Tibial nerve (tissue), 4 donors: ENCODE data around the gene TJP1. TPM values are rescaled to one million over a fixed set of nuclear protein-coding genes. Genes with fewer than 3 reads are reported as not detected.

Experiments
- DNase-seq, 2 donors: peaks; one replicate each; pipeline ENCODE4 v3.0.0-alpha.2; 2019; ENCODE audit warnings: low spot score in 2 of 2
- H3K27ac ChIP-seq, 4 donors: fragments of 200-600 bp; sonication (generic) in 3 of 4; one replicate each; pipeline ENCODE4 v1.5.1; 2017 to 2019; ENCODE audit warnings: mild to moderate bottlenecking in 1 of 4
- H3K27me3 ChIP-seq, 2 donors: fragments of 200-600 bp; sonication (generic) in 1 of 2; one replicate each; pipeline versions ENCODE4 v1.5.1 to v1.6.0; 2017 to 2019
- H3K36me3 ChIP-seq, 3 donors: fragments of 200-600 bp; sonication (generic); one replicate each; pipeline ENCODE4 v1.5.1; 2018 to 2019
- H3K4me1 ChIP-seq, 4 donors: fragments of 200-600 bp; sonication (generic) in 3 of 4; one replicate each; pipeline ENCODE4 v1.5.1; 2017 to 2019
- H3K4me3 ChIP-seq, 4 donors: fragments of 200-600 bp; sonication (generic) in 3 of 4; one replicate each; pipeline ENCODE4 v1.5.1; 2017 to 2019; ENCODE audit warnings: mild to moderate bottlenecking in 1 of 4, moderate library complexity in 1 of 4
- H3K9me3 ChIP-seq, 4 donors: fragments of 200-600 bp; sonication (generic) in 3 of 4; one replicate each; pipeline ENCODE4 v1.5.1; 2017 to 2019
- CTCF ChIP-seq, 5 experiments: fragments of 200-600 bp in 3 of 5; fragments of 450-650 bp in 2 of 5; sonication (generic) in 3 of 5; IDR thresholded peaks; one replicate each; pipeline ENCODE4 v1.5.1; 2016 to 2019; ENCODE audit warnings: antibody characterized with exemption in 5 of 5, mild to moderate bottlenecking in 3 of 5, moderate library complexity in 2 of 5
- EP300 ChIP-seq, 2 donors: sonication (generic); formaldehyde crosslinking; IDR thresholded peaks; one replicate each; pipeline ENCODE4 v1.6.1; 2017; ENCODE audit warnings: antibody characterized with exemption in 2 of 2, mild to moderate bottlenecking in 1 of 2
- POLR2A ChIP-seq, 2 donors: fragments of 450-650 bp; IDR thresholded peaks; one replicate each; pipeline ENCODE4 v1.6.1; 2017; ENCODE audit warnings: antibody characterized with exemption in 2 of 2, mild to moderate bottlenecking in 2 of 2, moderate library complexity in 2 of 2
- WGBS, 2 donors: methylation state at CpG; one replicate each; pipeline ENCODE4 v1.1.5; 2018; 5-methylcytosine and 5-hydroxymethylcytosine counted together
- total RNA-seq, 4 donors: library from RNA; depleted of rRNA; stranded (reverse); fragments of >200 nt; gene quantifications; one replicate each; pipeline ENCODE4 v1.1.0, GENCODE V29; 2016

TJP1 gene
- total RNA-seq, 4 donors from 2014 or later, result 163 to 416 (median 403) TPM

- TF ChIP-seq POLR2A (IDR thresholded peaks at IDR 0.05) (no peak), CTCF (IDR thresholded peaks at IDR 0.05) (no peak), EP300 (IDR thresholded peaks at IDR 0.05) (no peak)
- H3K4me3 ChIP-seq, result no peak overlapping the region
- no peak for DNase-seq
- H3K27ac ChIP-seq, result no peak overlapping the region
- peaks cover 0 to 21% (median 0%) of the 10 kb centered on the region in 3 donors for H3K36me3 ChIP-seq
- 96 to 98% methylated on average over 7 of the region's 7 CpGs for WGBS, 2 donors
- H3K9me3 ChIP-seq, result peaks cover 0 to 13% (median 0%) of the 10 kb centered on the region in 4 donors
- no peaks in the 10 kb centered on the region for H3K27me3 ChIP-seq
- no peaks in the 10 kb centered on the region for H3K4me1 ChIP-seq
Observed at GRCh38 chr15:29693225-29693624, 129.0 kb downstream of the TJP1 start.

GRCh38 chr15:29692527-29692926, 129.7 kb downstream of the TJP1 start:
- TF ChIP-seq EP300 (IDR thresholded peaks at IDR 0.05) (no peak), CTCF (IDR thresholded peaks at IDR 0.05) (peak in 1 of 5 experiments; percentile 15), POLR2A (IDR thresholded peaks at IDR 0.05) (no peak)
- Histone ChIP-seq H3K4me1 (no peaks in the 10 kb centered on the region), H3K4me3 (no peak overlapping the region), H3K27me3 (no peaks in the 10 kb centered on the region), H3K9me3 (peaks cover 0 to 13% (median 0%) of the 10 kb centered on the region in 4 donors), H3K36me3 (peaks cover 0 to 15% (median 0%) of the 10 kb centered on the region in 3 donors), H3K27ac (no peak overlapping the region)
- WGBS, 2 donors, result 43 to 50% methylated on average over 2 of the region's 2 CpGs
- no peak for DNase-seq

GRCh38 chr15:29690765-29691475, 131.3 kb downstream of the TJP1 start:
- Histone ChIP-seq H3K27ac (no peak overlapping the region), H3K4me3 (no peak overlapping the region), H3K27me3 (no peaks in the 10 kb centered on the region), H3K36me3 (no peaks in the 10 kb centered on the region), H3K4me1 (no peaks in the 10 kb centered on the region), H3K9me3 (peaks cover 0 to 13% (median 0%) of the 10 kb centered on the region in 4 donors)
- 69 to 74% methylated on average over 7 of the region's 7 CpGs for WGBS, 2 donors
- TF ChIP-seq EP300 (IDR thresholded peaks at IDR 0.05), result no peak
- TF ChIP-seq POLR2A (IDR thresholded peaks at IDR 0.05), result no peak
- no peak for TF ChIP-seq CTCF (IDR thresholded peaks at IDR 0.05)
- DNase-seq, result no peak

DNA sequence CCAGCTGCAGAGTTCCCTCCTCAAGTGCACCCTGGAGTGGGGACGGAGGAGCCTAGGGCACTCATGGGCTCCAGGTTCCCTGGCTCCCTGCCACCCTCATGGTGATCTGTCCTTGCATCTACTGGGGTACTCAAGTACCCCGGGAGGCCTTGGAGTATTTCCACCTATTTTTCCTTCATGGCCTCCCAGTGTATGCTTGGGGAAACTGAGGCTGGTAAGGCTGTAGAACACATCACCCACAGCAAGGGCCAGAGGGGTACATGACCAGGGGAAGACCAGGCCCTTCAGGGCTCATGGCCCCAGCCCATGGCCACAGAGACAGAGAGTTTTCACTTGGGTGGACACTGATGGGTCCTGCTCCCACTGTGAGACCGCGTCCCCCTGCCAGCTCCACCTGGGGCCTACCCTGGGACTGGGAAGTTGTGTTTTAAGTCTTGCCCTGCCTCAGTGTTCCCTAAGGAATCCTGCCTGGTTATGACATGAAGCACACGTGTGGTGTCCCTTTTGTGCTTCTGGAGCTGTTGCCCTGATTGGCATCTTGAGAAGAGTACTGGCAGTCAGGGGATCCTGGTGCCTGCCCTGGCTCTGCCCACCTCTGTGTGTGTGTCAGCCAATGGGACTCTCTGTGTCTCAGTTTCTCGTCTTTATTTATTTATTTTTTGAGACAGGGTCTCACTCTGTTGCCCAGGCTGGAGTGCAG, 132.8 kb downstream of the TJP1 start:
- 90 to 96% methylated on average over 6 of the region's 6 CpGs for WGBS, 2 donors
- Histone ChIP-seq H3K27ac (no peak overlapping the region), H3K27me3 (no peaks in the 10 kb centered on the region), H3K4me1 (no peaks in the 10 kb centered on the region), H3K9me3 (peaks cover 0 to 2% (median 0%) of the 10 kb centered on the region in 4 donors), H3K36me3 (no peaks in the 10 kb centered on the region), H3K4me3 (no peak overlapping the region)
- no peak for DNase-seq
- TF ChIP-seq CTCF (IDR thresholded peaks at IDR 0.05) (no peak), POLR2A (IDR thresholded peaks at IDR 0.05) (no peak), EP300 (IDR thresholded peaks at IDR 0.05) (no peak)
